Measurements from ENCODE around the gene PPP2R5B. TPM values are rescaled to one million over a fixed set of nuclear protein-coding genes. Genes with fewer than 3 reads are reported as not detected.

Gene PPP2R5B
- total RNA-seq, 1 experiment from 2014 or later, result 7.4 TPM

- no TSS peak for BruUV-seq (replicated peaks)
- Mint-ChIP-seq H3K27me3 (ENCODE audit: insufficient read depth, unreplicated experiment) (no peaks in the 10 kb centered on the region), H3K4me3 (ENCODE audit: unreplicated experiment) (peak overlapping the region; percentile 91), H3K9me3 (ENCODE audit: unreplicated experiment) (no peaks in the 10 kb centered on the region), H3K36me3 (ENCODE audit: insufficient read depth, unreplicated experiment) (peaks cover 26% of the 10 kb centered on the region), H3K27ac (ENCODE audit: unreplicated experiment) (peak overlapping the region; percentile 74), H3K4me1 (ENCODE audit: low read depth, unreplicated experiment) (no peaks in the 10 kb centered on the region)
- TF ChIP-seq CTCF (IDR thresholded peaks at IDR 0.05; ENCODE audit: insufficient read depth in 1 of 2, low read depth in 1 of 2, low read length in 1 of 2, severe bottlenecking in 1 of 2, unreplicated experiment in 1 of 2), result no peak
- no peaks in the 10 kb centered on the region for H3K27me3 ChIP-seq (replicated peaks; ENCODE audit: control insufficient read depth, insufficient read depth, low read length)
- peaks cover 4% of the 10 kb centered on the region for H3K36me3 ChIP-seq (ENCODE audit: control insufficient read depth, insufficient read depth, low read length)
- H3K9me3 ChIP-seq, result no peaks in the 10 kb centered on the region
- POLR2A ChIA-PET, result no interaction called here
- peak overlapping the region; percentile 93 for H3K4me3 ChIP-seq (ENCODE audit: low read depth, low read length)
- CTCF ChIA-PET, result interaction anchor here (1.4 kb wide), 1 partner anchor 97 kb away, joined by 6 read pairs; no protein-coding TSS in a partner anchor
- DNase-seq, result no peak
- peaks cover 6% of the 10 kb centered on the region for H3K4me1 ChIP-seq
- intact Hi-C loops (cut with micrococcal nuclease; ENCODE audit: unreplicated experiment), result no loop called here
Measured at GRCh38 chr11:64915376-64915887, 9.1 kb upstream of the PPP2R5B start.

- Histone ChIP-seq H3K4me1 (peaks cover 6% of the 10 kb centered on the region), H3K36me3 (ENCODE audit: control insufficient read depth, insufficient read depth, low read length) (peaks cover 2% of the 10 kb centered on the region), H3K27me3 (replicated peaks; ENCODE audit: control insufficient read depth, insufficient read depth, low read length) (no peaks in the 10 kb centered on the region), H3K4me3 (ENCODE audit: low read depth, low read length) (peak overlapping the region; percentile 93), H3K9me3 (no peaks in the 10 kb centered on the region)
- TF ChIP-seq CTCF (IDR thresholded peaks at IDR 0.05; ENCODE audit: insufficient read depth in 1 of 2, low read depth in 1 of 2, low read length in 1 of 2, severe bottlenecking in 1 of 2, unreplicated experiment in 1 of 2), result no peak
- intact Hi-C loops (cut with micrococcal nuclease; ENCODE audit: unreplicated experiment), result loop anchor here (2.0 kb wide), 1 partner anchor 81 kb away; the partner anchor contains the start of gene BATF2
- POLR2A ChIA-PET, result interaction anchor here (0.5 to 0.6 kb wide), 2 partner anchors 27 to 699 kb away, joined by 3 read pairs; no protein-coding TSS in a partner anchor
- H3K9me3 Mint-ChIP-seq (ENCODE audit: unreplicated experiment), result no peaks in the 10 kb centered on the region
- peaks cover 18% of the 10 kb centered on the region for H3K36me3 Mint-ChIP-seq (ENCODE audit: insufficient read depth, unreplicated experiment)
- CTCF ChIA-PET, result interaction anchor here (1.0 to 1.4 kb wide), 2 partner anchors 72 to 97 kb away, joined by 5 to 6 read pairs; partner anchors contain the start of gene CDC42BPG
- no TSS peak for BruUV-seq (replicated peaks)
- peak; percentile 49 to 69 for DNase-seq
- H3K27me3 Mint-ChIP-seq (ENCODE audit: insufficient read depth, unreplicated experiment), result no peaks in the 10 kb centered on the region
- peak overlapping the region; percentile 74 for H3K27ac Mint-ChIP-seq (ENCODE audit: unreplicated experiment)
- no peaks in the 10 kb centered on the region for H3K4me1 Mint-ChIP-seq (ENCODE audit: low read depth, unreplicated experiment)
- H3K4me3 Mint-ChIP-seq (ENCODE audit: unreplicated experiment), result peak overlapping the region; percentile 91
Measured at GRCh38 chr11:64916040-64916774, 8.3 kb upstream of the PPP2R5B start.

- Mint-ChIP-seq H3K36me3 (ENCODE audit: insufficient read depth, unreplicated experiment) (peaks cover 14% of the 10 kb centered on the region), H3K9me3 (ENCODE audit: unreplicated experiment) (no peaks in the 10 kb centered on the region), H3K4me1 (ENCODE audit: low read depth, unreplicated experiment) (no peaks in the 10 kb centered on the region), H3K27ac (ENCODE audit: unreplicated experiment) (peak within 1 kb of the TSS; percentile 74), H3K4me3 (ENCODE audit: unreplicated experiment) (peak within 1 kb of the TSS; percentile 91), H3K27me3 (ENCODE audit: insufficient read depth, unreplicated experiment) (no peaks in the 10 kb centered on the region)
- H3K36me3 ChIP-seq (ENCODE audit: control insufficient read depth, insufficient read depth, low read length), result peaks cover 2% of the 10 kb centered on the region
- DNase-seq, result peak; percentile 99
- TF ChIP-seq CTCF (IDR thresholded peaks at IDR 0.05; ENCODE audit: insufficient read depth in 1 of 2, low read depth in 1 of 2, low read length in 1 of 2, severe bottlenecking in 1 of 2, unreplicated experiment in 1 of 2), result no peak
- intact Hi-C loops (cut with micrococcal nuclease; ENCODE audit: unreplicated experiment), result loop anchor here (1.0 to 2.0 kb wide), 4 partner anchors 8 to 80 kb away; partner anchors contain the start of gene BATF2
- peaks cover 6% of the 10 kb centered on the region for H3K4me1 ChIP-seq
- CTCF ChIA-PET, result interaction anchor here (0.6 to 1.4 kb wide), 3 partner anchors 73 to 96 kb away, joined by 3 to 6 read pairs (median 5); partner anchors contain the start of gene CDC42BPG
- H3K4me3 ChIP-seq (ENCODE audit: low read depth, low read length), result peak within 1 kb of the TSS; percentile 93
- no peaks in the 10 kb centered on the region for H3K27me3 ChIP-seq (replicated peaks; ENCODE audit: control insufficient read depth, insufficient read depth, low read length)
- POLR2A ChIA-PET, result interaction anchor here (0.5 kb wide), 1 partner anchor 698 kb away, joined by 3 read pairs; no protein-coding TSS in a partner anchor
- no peaks in the 10 kb centered on the region for H3K9me3 ChIP-seq
- TSS peak; percentile 66 for BruUV-seq (replicated peaks)
Measured at GRCh38 chr11:64916775-64917662, 7.5 kb upstream of the PPP2R5B start, which contains the start of gene ATG2A. ATG2A (minus strand) TSS chr11:64917209; CDS start chr11:64917135, 74 bp downstream.

Data from Caco-2 (cell line).